Fibroblast of lung (primary cell): ENCODE results near the gene TRAP1. TPM values are rescaled to one million over a fixed set of nuclear protein-coding genes. Genes with fewer than 3 reads are reported as not detected.

Source experiments
- DNase-seq, 2 donors: peaks; one replicate each; pipeline versions ENCODE4 v3.0.0 to v3.0.0-alpha.2; 2010; ENCODE audit warnings: low read depth in 2 of 2
- H2AFZ ChIP-seq: 2 replicates; pipeline ENCODE4 v1.5.1; 2012; ENCODE audit warnings: low read length, control low read depth, inconsistent platforms
- H3K27ac ChIP-seq: 2 replicates; pipeline ENCODE4 v1.5.1; 2011; ENCODE audit warnings: low read length, control low read depth; ENCODE audit not compliant: insufficient read depth
- H3K27me3 ChIP-seq: 2 replicates; pipeline ENCODE4 v1.5.1; 2011; ENCODE audit warnings: mild to moderate bottlenecking, low read length; ENCODE audit not compliant: control insufficient read depth, insufficient read depth
- H3K36me3 ChIP-seq: 2 replicates; pipeline ENCODE4 v1.5.1; 2011; ENCODE audit warnings: low read length; ENCODE audit not compliant: control insufficient read depth, insufficient read depth
- H3K4me1 ChIP-seq: 2 replicates; pipeline ENCODE4 v1.5.1; 2011; ENCODE audit warnings: low read length; ENCODE audit not compliant: control insufficient read depth, insufficient read depth; ENCODE audit errors: extremely low read depth
- H3K4me2 ChIP-seq: 2 replicates; pipeline ENCODE4 v1.5.1; 2011; ENCODE audit warnings: low read length, control low read depth; ENCODE audit not compliant: insufficient read depth; ENCODE audit errors: extremely low read depth
- H3K4me3 ChIP-seq, 4 experiments: fragments of 200-600 bp in 1 of 4; sonication (generic) in 1 of 4; replicated peaks in 1 of 4; 2 replicates each; pipeline ENCODE4 v1.5.1; 2011 to 2016; ENCODE audit warnings: low read length in 4 of 4, low read depth in 3 of 4, mild to moderate bottlenecking in 3 of 4, control low read depth in 2 of 4, inconsistent platforms in 1 of 4, mixed read lengths in 1 of 4; ENCODE audit not compliant: insufficient read depth in 1 of 4; ENCODE audit errors: control extremely low read depth in 1 of 4
- H3K79me2 ChIP-seq: 2 replicates; pipeline ENCODE4 v1.5.1; 2012; ENCODE audit warnings: mild to moderate bottlenecking, low read length, inconsistent platforms; ENCODE audit not compliant: control insufficient read depth, insufficient read depth
- H3K9ac ChIP-seq: 2 replicates; pipeline ENCODE4 v1.5.1; 2011; ENCODE audit warnings: mild to moderate bottlenecking, low read length, control low read depth; ENCODE audit not compliant: insufficient read depth
- H3K9me3 ChIP-seq: 2 replicates; pipeline ENCODE4 v1.5.1; 2012; ENCODE audit warnings: low read depth, low read length; ENCODE audit not compliant: control insufficient read depth, insufficient read depth
- H4K20me1 ChIP-seq: 2 replicates; pipeline ENCODE4 v1.5.1; 2011; ENCODE audit warnings: low read length; ENCODE audit not compliant: control insufficient read depth, insufficient read depth; ENCODE audit errors: extremely low read depth
- CTCF ChIP-seq, 2 donors: IDR thresholded peaks in 1 of 2; conservative IDR thresholded peaks in 1 of 2; 1 replicate in 1 of 2; 2 replicates in 1 of 2; pipeline ENCODE4 v1.5.1; 2011 to 2012; ENCODE audit warnings: low read length in 2 of 2, control low read depth in 1 of 2, inconsistent platforms in 1 of 2, low read depth in 1 of 2, mild to moderate bottlenecking in 1 of 2
- EZH2 ChIP-seq: IDR thresholded peaks from 2 replicates; pipeline ENCODE4 v1.5.1; 2012; ENCODE audit warnings: low read length, control low read depth, mild to moderate bottlenecking; ENCODE audit errors: missing control alignments
- polyA plus RNA-seq, 2 donors: library from polyadenylated mRNA; depleted of rRNA in 1 of 2; stranded (reverse) in 1 of 2; unstranded in 1 of 2; fragments of >200 nt; gene quantifications; 2 replicates each; pipeline ENCODE4 v1.2.1, GENCODE V29; 2011 to 2012; ENCODE audit warnings: missing spikeins in 1 of 2
- total RNA-seq: library from RNA; depleted of rRNA; stranded (reverse); fragments of >200 nt; gene quantifications from 2 replicates; pipeline ENCODE4 v1.2.1, GENCODE V29; 2014

Gene TRAP1
- total and polyA plus RNA-seq, 2 donors (not counting 1 experiment from before 2014, with no cell fraction given), result 52.1 to 97.8 TPM

GRCh38 chr16:3731126-3731935, 14.0 kb upstream of the TRAP1 start:
- Histone ChIP-seq H3K36me3 (peaks cover 53% of the 10 kb centered on the region), H3K4me3 (no peak overlapping the region), H3K27ac (no peak overlapping the region)

GRCh38 chr16:3730161-3731125, 13.1 kb upstream of the TRAP1 start:
- H2AFZ ChIP-seq, result no peak overlapping the region
- H3K4me1 ChIP-seq, result no peaks in the 10 kb centered on the region
- no peak overlapping the region for H3K9ac ChIP-seq
- H3K4me2 ChIP-seq, result no peak overlapping the region
- no peaks in the 10 kb centered on the region for H3K9me3 ChIP-seq
- H3K27ac ChIP-seq, result no peak overlapping the region
- H3K36me3 ChIP-seq, result peaks cover 44% of the 10 kb centered on the region
- DNase-seq, result no peak
- H3K79me2 ChIP-seq, result no peaks in the 10 kb centered on the region
- no peak overlapping the region for H3K4me3 ChIP-seq
- no peaks in the 10 kb centered on the region for H3K27me3 ChIP-seq
- H4K20me1 ChIP-seq, result peaks cover 2% of the 10 kb centered on the region
- TF ChIP-seq CTCF (conservative IDR thresholded peaks at IDR 0.05 in 1 of 2, IDR thresholded peaks at IDR 0.05 in 1 of 2; ENCODE audit: low read depth in 1 of 2, low read length in 2 of 2) (no peak), EZH2 (no peak)

More at GRCh38 chr16:3731126-3731935, 14.0 kb upstream of the TRAP1 start:
- Histone ChIP-seq H4K20me1 (peaks cover 2% of the 10 kb centered on the region), H2AFZ (no peak overlapping the region), H3K79me2 (no peaks in the 10 kb centered on the region), H3K4me2 (no peak overlapping the region), H3K9me3 (no peaks in the 10 kb centered on the region), H3K4me1 (no peaks in the 10 kb centered on the region), H3K27me3 (no peaks in the 10 kb centered on the region), H3K9ac (no peak overlapping the region)
- no peak for TF ChIP-seq CTCF (conservative IDR thresholded peaks at IDR 0.05 in 1 of 2, IDR thresholded peaks at IDR 0.05 in 1 of 2; ENCODE audit: low read depth in 1 of 2, low read length in 2 of 2)
- no peak for TF ChIP-seq EZH2
- DNase-seq, result no peak
